ENCODE data around the gene MIB2. TPM values are rescaled to one million over a fixed set of nuclear protein-coding genes. Genes with fewer than 3 reads are reported as not detected.
"Not testable (repeated sequence)": the region's sequence is repeated elsewhere in the genome, so short reads cannot be mapped to it uniquely, and the experiment has no call there.

The MIB2 gene
- total and polyA plus RNA-seq, 4 donors: 27.0 to 100 (median 77.7) TPM

DNA sequence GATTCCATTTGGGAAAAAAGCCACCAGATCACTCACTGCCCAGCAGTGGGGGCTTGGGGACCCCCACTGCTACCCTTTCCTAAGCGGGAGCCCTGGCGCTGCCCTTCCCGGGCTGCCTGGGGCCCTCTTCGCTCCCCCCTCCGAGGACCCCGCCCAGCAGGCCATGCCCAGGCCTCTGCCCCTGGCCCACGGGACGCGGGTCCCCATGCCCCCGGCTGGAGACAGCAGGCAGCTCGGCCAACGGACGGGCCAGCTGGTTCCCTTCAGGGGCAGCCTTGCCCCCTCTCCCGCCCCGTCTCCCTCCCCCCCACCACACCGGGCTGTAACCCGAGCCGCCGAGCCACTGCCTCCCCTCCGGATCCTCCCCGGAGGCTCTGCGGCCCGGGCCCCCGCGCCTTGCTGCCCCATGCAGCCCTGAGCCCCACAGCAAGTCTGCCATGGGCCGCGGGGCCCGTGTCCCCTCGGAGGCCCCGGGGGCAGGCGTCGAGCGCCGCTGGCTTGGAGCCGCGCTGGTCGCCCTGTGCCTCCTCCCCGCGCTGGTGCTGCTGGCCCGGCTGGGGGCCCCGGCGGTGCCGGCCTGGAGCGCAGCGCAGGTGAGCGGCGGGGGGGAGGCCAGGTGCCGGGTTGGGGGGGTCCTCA lies 16.6 kb downstream of the MIB2 start, which contains the start of gene MMP23B:
MMP23B (plus strand) TSS at position 392 of the 639 bp plus-strand sequence; CDS start at position 438, 46 bp downstream.
- Histone ChIP-seq H3K27ac (ENCODE audit: low read depth, low read length) (peak within 1 kb of the TSS; percentile 47), H3K4me3 (ENCODE audit: low read depth, low read length) (no peak within 1 kb of the TSS), H3K4me1 (ENCODE audit: control insufficient read depth, insufficient read depth, low read length) (no peaks in the 10 kb centered on the region), H3K36me3 (ENCODE audit: control insufficient read depth, insufficient read depth, low read length) (peaks cover 38% of the 10 kb centered on the region), H3K9me3 (ENCODE audit: control insufficient read depth, insufficient read depth, low read length) (no peaks in the 10 kb centered on the region), H3K27me3 (ENCODE audit: control insufficient read depth, insufficient read depth, low read length) (peaks cover 25% of the 10 kb centered on the region)
- 2% methylated on average over 38 of the region's 48 CpGs for WGBS (ENCODE audit: insufficient coverage)
- peak in 1 of 6 donors; percentile 11 for DNase-seq (ENCODE audit: low read depth in 4 of 6, low spot score in 6 of 6)

DNA sequence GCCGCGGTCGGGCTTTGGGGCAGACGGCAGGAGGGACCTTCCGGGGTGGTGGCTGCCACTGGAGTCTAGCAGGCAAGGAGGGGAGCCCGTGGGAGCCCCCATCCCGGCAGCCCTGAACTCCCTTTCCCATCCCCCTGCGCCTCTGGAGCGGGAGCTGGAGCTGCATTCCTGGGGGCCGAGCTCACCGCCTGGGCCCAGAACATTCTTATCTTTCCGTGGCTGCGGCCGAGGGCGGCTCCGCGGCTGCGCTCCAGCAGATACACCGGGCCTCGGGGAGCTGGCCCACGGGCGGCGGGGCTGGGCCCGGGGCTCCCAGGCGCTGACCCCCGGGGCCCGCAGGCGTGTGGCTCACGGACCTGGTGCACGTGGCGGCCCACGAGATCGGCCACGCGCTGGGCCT lies 18.1 kb downstream of the MIB2 start:
- Histone ChIP-seq H3K27me3 (ENCODE audit: control insufficient read depth, insufficient read depth, low read length) (peaks cover 25% of the 10 kb centered on the region), H3K36me3 (ENCODE audit: control insufficient read depth, insufficient read depth, low read length) (peaks cover 36% of the 10 kb centered on the region)
- H3K4me3 ChIP-seq (ENCODE audit: low read depth, low read length); H3K9me3 ChIP-seq (ENCODE audit: control insufficient read depth, insufficient read depth, low read length); H3K4me1 ChIP-seq (ENCODE audit: control insufficient read depth, insufficient read depth, low read length); H3K27ac ChIP-seq (ENCODE audit: low read depth, low read length); DNase-seq (ENCODE audit: low read depth in 4 of 6, low spot score in 6 of 6): not testable (repeated sequence)
- no CpG with 5 or more reads among the region's 35 CpGs for WGBS (ENCODE audit: insufficient coverage)

DNA sequence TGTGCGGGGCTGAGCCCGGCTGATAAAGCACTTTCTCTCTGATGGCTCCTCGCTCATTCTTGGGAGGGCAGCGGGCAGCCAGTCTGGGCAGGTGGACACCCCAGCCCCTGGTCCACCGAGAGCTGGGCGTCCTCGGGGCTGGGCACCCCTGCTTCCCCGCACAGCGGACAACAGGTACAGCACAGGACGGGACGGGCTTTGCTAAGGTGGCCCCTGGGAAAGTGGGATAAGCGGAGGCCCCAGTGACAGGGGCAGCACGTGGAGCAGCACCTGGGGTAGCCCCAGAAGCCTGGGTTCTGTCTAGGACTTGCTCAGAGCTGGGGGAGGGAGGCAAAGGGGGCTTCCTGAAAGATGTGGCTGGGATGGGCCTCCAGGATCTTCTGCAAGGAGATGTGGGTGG lies 19.3 kb downstream of the MIB2 start:
- H3K27me3 ChIP-seq (ENCODE audit: control insufficient read depth, insufficient read depth, low read length): peaks cover 23% of the 10 kb centered on the region
- not testable (repeated sequence) for DNase-seq (ENCODE audit: low read depth in 4 of 6, low spot score in 6 of 6); H3K4me3 ChIP-seq (ENCODE audit: low read depth, low read length); H3K27ac ChIP-seq (ENCODE audit: low read depth, low read length); H3K9me3 ChIP-seq (ENCODE audit: control insufficient read depth, insufficient read depth, low read length); H3K4me1 ChIP-seq (ENCODE audit: control insufficient read depth, insufficient read depth, low read length)
- H3K36me3 ChIP-seq (ENCODE audit: control insufficient read depth, insufficient read depth, low read length): peaks cover 34% of the 10 kb centered on the region
- WGBS (ENCODE audit: insufficient coverage): 98% methylated on average over 7 of the region's 13 CpGs

DNA sequence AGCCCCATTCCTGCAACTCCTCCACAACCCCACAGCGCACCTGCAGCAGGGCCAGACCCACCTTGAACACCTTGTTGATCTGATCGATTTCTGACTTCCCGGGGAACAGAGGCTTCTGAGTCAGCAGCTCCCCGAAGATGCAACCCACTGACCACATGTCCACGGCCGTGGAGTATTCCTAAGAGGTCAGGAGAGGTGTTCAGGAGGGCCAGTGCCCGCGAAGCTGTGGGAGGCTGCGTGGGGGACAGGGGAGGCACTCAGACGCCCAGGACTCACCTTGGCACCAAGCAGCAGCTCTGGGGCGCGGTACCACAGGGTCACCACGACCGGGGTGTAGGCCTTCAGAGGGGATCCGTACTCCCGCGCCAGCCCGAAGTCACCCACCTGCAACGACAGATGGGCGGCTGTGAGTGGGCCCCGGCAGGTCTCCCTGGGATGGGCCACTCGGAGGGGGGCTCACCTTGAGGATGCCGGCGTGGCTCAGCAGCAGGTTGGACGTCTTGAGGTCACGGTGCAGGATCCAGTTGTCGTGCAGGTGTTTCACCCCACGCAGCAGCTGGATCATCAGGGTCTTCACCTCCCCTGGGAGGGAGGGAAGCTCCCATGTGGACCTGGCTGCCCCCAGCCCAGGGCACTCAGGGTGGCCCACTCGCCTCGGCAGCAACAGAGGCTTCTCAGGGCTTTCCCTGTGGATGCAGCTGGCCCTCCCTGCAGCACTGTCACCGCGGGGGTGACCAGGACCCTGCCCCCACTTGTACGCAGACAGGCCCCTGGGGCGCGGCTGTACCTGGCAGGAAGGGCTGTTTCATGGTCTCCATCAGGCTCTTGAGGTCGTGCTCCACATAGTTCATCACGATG lies 21.6 kb downstream of the MIB2 start:
- H3K27me3 ChIP-seq (ENCODE audit: control insufficient read depth, insufficient read depth, low read length); H3K4me1 ChIP-seq (ENCODE audit: control insufficient read depth, insufficient read depth, low read length); H3K27ac ChIP-seq (ENCODE audit: low read depth, low read length); DNase-seq (ENCODE audit: low read depth in 4 of 6, low spot score in 6 of 6); H3K4me3 ChIP-seq (ENCODE audit: low read depth, low read length); H3K9me3 ChIP-seq (ENCODE audit: control insufficient read depth, insufficient read depth, low read length): not testable (repeated sequence)
- 98% methylated on average over 34 of the region's 37 CpGs for WGBS (ENCODE audit: insufficient coverage)
- peaks cover 41% of the 10 kb centered on the region for H3K36me3 ChIP-seq (ENCODE audit: control insufficient read depth, insufficient read depth, low read length)

DNA sequence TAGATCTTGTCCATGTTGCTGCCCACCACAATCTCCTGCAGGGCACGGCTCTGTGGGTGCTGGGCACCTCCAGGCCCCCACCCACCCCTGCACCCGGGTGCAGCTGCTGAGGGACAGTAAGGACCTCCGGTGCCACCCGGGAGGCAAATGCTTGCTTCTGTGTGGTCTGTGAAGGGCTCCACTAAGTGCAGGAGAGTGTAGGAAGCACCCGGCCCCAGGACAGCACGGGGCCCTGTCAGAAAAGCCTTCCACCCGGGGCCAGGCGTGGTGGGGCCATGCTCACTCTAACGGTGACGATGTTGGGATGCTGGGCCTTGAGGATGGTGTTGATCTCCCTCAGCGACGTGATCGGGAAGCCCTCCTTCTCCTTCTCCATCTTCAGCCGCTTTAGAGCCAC lies 22.2 kb downstream of the MIB2 start:
- not testable (repeated sequence) for H3K4me3 ChIP-seq (ENCODE audit: low read depth, low read length); H3K27ac ChIP-seq (ENCODE audit: low read depth, low read length); H3K27me3 ChIP-seq (ENCODE audit: control insufficient read depth, insufficient read depth, low read length); H3K9me3 ChIP-seq (ENCODE audit: control insufficient read depth, insufficient read depth, low read length); H3K4me1 ChIP-seq (ENCODE audit: control insufficient read depth, insufficient read depth, low read length); DNase-seq (ENCODE audit: low read depth in 4 of 6, low spot score in 6 of 6)
- no CpG with 5 or more reads among the region's 14 CpGs for WGBS (ENCODE audit: insufficient coverage)
- peaks cover 41% of the 10 kb centered on the region for H3K36me3 ChIP-seq (ENCODE audit: control insufficient read depth, insufficient read depth, low read length)

DNA sequence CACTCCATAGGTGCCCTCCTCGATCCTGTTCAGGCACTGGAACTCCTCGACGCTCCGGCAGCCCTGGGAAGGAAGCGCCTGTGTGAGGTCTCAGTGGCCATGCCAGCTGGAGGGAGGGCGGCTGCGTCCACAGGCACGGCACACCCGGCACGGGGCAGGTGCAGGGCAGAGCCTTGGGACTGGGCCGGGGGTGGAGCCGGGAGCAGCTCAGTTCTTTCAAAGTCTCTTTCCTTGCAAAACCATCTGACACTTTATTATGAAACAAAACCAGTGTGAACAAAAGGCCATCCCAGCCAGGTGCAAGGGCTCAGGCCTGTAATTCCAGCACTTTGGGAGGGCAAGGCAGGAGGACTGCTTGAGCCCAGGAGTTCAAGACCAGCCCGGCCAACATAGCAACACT lies 23.2 kb downstream of the MIB2 start:
- H3K4me1 ChIP-seq (ENCODE audit: control insufficient read depth, insufficient read depth, low read length); H3K4me3 ChIP-seq (ENCODE audit: low read depth, low read length); H3K9me3 ChIP-seq (ENCODE audit: control insufficient read depth, insufficient read depth, low read length); DNase-seq (ENCODE audit: low read depth in 4 of 6, low spot score in 6 of 6); H3K27ac ChIP-seq (ENCODE audit: low read depth, low read length); H3K27me3 ChIP-seq (ENCODE audit: control insufficient read depth, insufficient read depth, low read length): not testable (repeated sequence)
- peaks cover 41% of the 10 kb centered on the region for H3K36me3 ChIP-seq (ENCODE audit: control insufficient read depth, insufficient read depth, low read length)
- no CpG with 5 or more reads among the region's 13 CpGs for WGBS (ENCODE audit: insufficient coverage)

DNA sequence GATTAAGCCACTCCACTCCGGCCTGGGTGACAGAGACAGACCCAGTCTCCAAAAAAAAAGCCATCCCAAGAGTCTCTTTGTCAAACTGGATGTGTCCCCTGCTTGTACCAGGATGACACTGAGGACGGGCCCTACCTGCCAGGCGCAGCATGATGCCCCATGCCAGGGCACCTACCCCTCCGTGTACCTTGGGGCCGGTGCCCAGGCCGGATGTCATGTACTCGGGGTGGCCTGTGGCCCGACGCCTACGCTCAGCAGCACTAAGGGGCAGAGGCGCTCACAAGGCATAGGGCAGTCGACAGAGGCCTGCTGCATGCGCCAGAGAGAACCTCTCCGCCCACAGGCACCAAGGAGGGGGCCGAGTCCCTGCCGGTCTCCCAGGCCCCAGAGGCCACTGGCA lies 24.1 kb downstream of the MIB2 start:
- H3K9me3 ChIP-seq (ENCODE audit: control insufficient read depth, insufficient read depth, low read length); H3K27ac ChIP-seq (ENCODE audit: low read depth, low read length); H3K4me1 ChIP-seq (ENCODE audit: control insufficient read depth, insufficient read depth, low read length); H3K4me3 ChIP-seq (ENCODE audit: low read depth, low read length); H3K27me3 ChIP-seq (ENCODE audit: control insufficient read depth, insufficient read depth, low read length); DNase-seq (ENCODE audit: low read depth in 4 of 6, low spot score in 6 of 6): not testable (repeated sequence)
- WGBS (ENCODE audit: insufficient coverage): 98% methylated on average over 12 of the region's 16 CpGs
- peaks cover 41% of the 10 kb centered on the region for H3K36me3 ChIP-seq (ENCODE audit: control insufficient read depth, insufficient read depth, low read length)

DNA sequence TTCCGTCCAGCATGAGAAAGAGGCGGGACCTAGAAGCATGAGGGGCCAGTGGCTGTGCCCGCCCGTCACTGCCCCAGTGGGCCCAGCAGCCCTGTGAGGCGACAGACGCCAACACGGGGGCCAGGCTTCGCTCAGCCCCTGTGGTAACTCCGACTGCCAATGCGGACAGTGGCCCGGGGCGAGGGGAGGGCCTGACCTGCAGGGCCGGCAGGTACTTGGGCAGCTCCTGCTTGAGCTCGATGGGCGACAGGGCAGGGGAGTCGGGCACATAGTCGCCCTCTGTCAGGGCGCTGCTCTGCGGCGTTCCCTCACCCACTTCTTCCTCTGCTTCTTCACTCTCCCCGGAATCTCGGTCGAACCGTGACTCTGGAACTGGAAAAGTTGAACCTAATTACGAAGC lies 24.8 kb downstream of the MIB2 start:
- H3K4me3 ChIP-seq (ENCODE audit: low read depth, low read length); DNase-seq (ENCODE audit: low read depth in 4 of 6, low spot score in 6 of 6); H3K27me3 ChIP-seq (ENCODE audit: control insufficient read depth, insufficient read depth, low read length); H3K4me1 ChIP-seq (ENCODE audit: control insufficient read depth, insufficient read depth, low read length); H3K27ac ChIP-seq (ENCODE audit: low read depth, low read length); H3K9me3 ChIP-seq (ENCODE audit: control insufficient read depth, insufficient read depth, low read length): not testable (repeated sequence)
- peaks cover 41% of the 10 kb centered on the region for H3K36me3 ChIP-seq (ENCODE audit: control insufficient read depth, insufficient read depth, low read length)
- no CpG with 5 or more reads among the region's 25 CpGs for WGBS (ENCODE audit: insufficient coverage)

DNA sequence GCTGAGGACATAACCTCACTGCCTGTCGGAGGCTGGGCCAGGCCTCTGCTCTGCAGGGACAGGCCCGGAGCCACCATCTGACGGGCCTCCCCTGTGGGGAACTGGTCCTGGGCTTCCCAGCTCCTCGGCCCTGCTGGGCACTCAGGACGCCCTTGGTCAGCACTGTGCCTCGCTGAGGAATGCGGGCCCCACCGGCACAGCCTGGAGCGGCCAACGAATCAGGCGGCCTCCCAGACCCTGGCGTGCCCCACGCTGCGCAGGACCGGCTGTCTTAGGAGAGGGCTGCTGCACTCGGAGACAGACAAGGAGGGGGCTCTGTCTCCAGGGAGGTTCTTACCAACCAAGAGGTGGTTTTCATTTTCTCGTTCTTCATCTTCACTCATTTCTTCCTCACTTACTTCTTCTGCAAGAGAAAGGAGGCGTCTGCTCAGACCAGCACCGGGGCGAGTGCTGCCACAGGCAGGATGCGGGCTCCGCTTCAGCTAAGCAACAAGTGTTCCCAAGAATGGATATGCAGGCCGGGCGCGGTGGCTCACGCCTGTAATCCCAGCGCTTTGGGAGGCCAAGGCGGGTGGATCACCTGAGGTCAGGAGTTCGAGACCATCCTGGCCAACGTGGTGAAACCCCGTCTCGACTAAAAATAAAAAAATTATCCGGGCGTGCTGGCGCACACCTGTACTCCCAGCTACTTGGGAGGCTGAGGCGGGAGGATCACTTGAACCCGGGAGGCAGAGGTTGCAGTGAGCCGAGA lies 25.6 kb downstream of the MIB2 start:
- not testable (repeated sequence) for H3K4me3 ChIP-seq (ENCODE audit: low read depth, low read length)
- peaks cover 45% of the 10 kb centered on the region for H3K36me3 ChIP-seq (ENCODE audit: control insufficient read depth, insufficient read depth, low read length)

More for the DNA sequence above, 25.6 kb downstream of the MIB2 start:
- H3K9me3 ChIP-seq (ENCODE audit: control insufficient read depth, insufficient read depth, low read length); H3K27me3 ChIP-seq (ENCODE audit: control insufficient read depth, insufficient read depth, low read length); H3K27ac ChIP-seq (ENCODE audit: low read depth, low read length); H3K4me1 ChIP-seq (ENCODE audit: control insufficient read depth, insufficient read depth, low read length); DNase-seq (ENCODE audit: low read depth in 4 of 6, low spot score in 6 of 6): not testable (repeated sequence)
- WGBS (ENCODE audit: insufficient coverage): 98% methylated on average over 8 of the region's 38 CpGs

Data from spinal cord (tissue), 10 donors.